HepG2 (cell line): ENCODE data around the gene CNEP1R1. TPM values are rescaled to one million over a fixed set of nuclear protein-coding genes. Genes with fewer than 3 reads are reported as not detected.

Experiments
- CENPX ChIP-seq: sonication (generic); formaldehyde crosslinking; IDR thresholded peaks from 2 replicates; pipeline ENCODE4 v1.9.0; 2021; ENCODE audit warnings: mild to moderate bottlenecking, missing genetic modification reagents, moderate library complexity
- MED13 ChIP-seq: sonication (generic); formaldehyde crosslinking; IDR thresholded peaks from 2 replicates; pipeline ENCODE4 v1.5.0; 2020; ENCODE audit warnings: missing genetic modification reagents
- NR1H2 ChIP-seq: sonication (generic); formaldehyde crosslinking; IDR thresholded peaks from 2 replicates; pipeline ENCODE4 v1.8.1; 2022; ENCODE audit warnings: low read depth, missing genetic modification reagents, borderline replicate concordance
- PHF20 ChIP-seq: sonication (generic); formaldehyde crosslinking; IDR thresholded peaks from 2 replicates; pipeline ENCODE4 v1.5.0; 2020; ENCODE audit warnings: mild to moderate bottlenecking, missing genetic modification reagents
- POLR2AphosphoS5 ChIP-seq: IDR thresholded peaks from 2 replicates; pipeline ENCODE4 v1.6.1; 2012; ENCODE audit warnings: low read depth, low read length
- REL ChIP-seq: sonication (generic); formaldehyde crosslinking; conservative IDR thresholded peaks from 2 replicates; pipeline ENCODE4 v1.8.0; 2022; ENCODE audit warnings: mild to moderate bottlenecking, missing genetic modification reagents, moderate library complexity
- RERE ChIP-seq: IDR thresholded peaks from 2 replicates; pipeline ENCODE4 v1.6.1; 2016; ENCODE audit warnings: low read depth, missing genetic modification reagents, missing compliant biosample characterization
- ZBTB49 ChIP-seq: sonication (generic); formaldehyde crosslinking; IDR thresholded peaks from 2 replicates; pipeline ENCODE4 v1.4.0; 2020; ENCODE audit warnings: missing genetic modification reagents, borderline replicate concordance
- ZNF318 ChIP-seq: sonication (generic); formaldehyde crosslinking; IDR thresholded peaks from 2 replicates; pipeline ENCODE4 v1.4.0; 2020; ENCODE audit warnings: mild to moderate bottlenecking, missing genetic modification reagents
- ZNF451 ChIP-seq: sonication (generic); formaldehyde crosslinking; IDR thresholded peaks from 2 replicates; pipeline ENCODE4 v1.5.0; 2020; ENCODE audit warnings: mild to moderate bottlenecking, missing genetic modification reagents
- ZNF564 ChIP-seq: sonication (generic); formaldehyde crosslinking; IDR thresholded peaks from 2 replicates; pipeline ENCODE4 v1.8.1; 2023; ENCODE audit warnings: mild to moderate bottlenecking, missing genetic modification reagents
- ZNF780A ChIP-seq: sonication (generic); formaldehyde crosslinking; IDR thresholded peaks from 2 replicates; pipeline ENCODE4 v1.8.0; 2022; ENCODE audit warnings: mild to moderate bottlenecking, missing genetic modification reagents, moderate library complexity
- polyA plus RNA-seq, 8 experiments: library from polyadenylated mRNA; depleted of rRNA in 3 of 8; stranded (reverse) in 7 of 8; unstranded in 1 of 8; fragments of >200 nt; fragmentation: Illumina TruSeq in 4 of 8; extraction: Trizol in 4 of 8; gene quantifications; 2 replicates each; pipeline versions ENCODE4 v1.2.1 to v1.2.3, GENCODE V29; 2011 to 2016; ENCODE audit warnings: low read depth in 4 of 8, missing spikeins in 1 of 8, mixed read lengths in 1 of 8; ENCODE audit not compliant: insufficient read depth in 1 of 8
- total RNA-seq, 5 experiments: library from RNA; depleted of rRNA; stranded (reverse); fragments of >200 nt; fragmentation: Illumina TruSeq; extraction: Trizol; gene quantifications; 2 replicates each; pipeline ENCODE4 v1.2.3, GENCODE V29; 2016; ENCODE audit warnings: low read depth in 1 of 5

The CNEP1R1 gene
- total and polyA plus RNA-seq, 2 of the 13 experiments (the other 11 are each of a cell fraction or from before 2014, with no cell fraction given), result 23.6 to 26.8 TPM

- TF ChIP-seq NR1H2 (CRISPR knock-in tag), result no peak
- 0 out of 2 replicates have a peak, but pooled peaks have one; percentile 70 for TF ChIP-seq ZNF780A (CRISPR knock-in tag)
- TF ChIP-seq PHF20 (CRISPR knock-in tag), result peak; percentile 90
- TF ChIP-seq ZBTB49 (CRISPR knock-in tag), result no peak; the same call in 1 of the 2 replicates
- TF ChIP-seq RERE (CRISPR knock-in tag), result peak; percentile 27; the same call in 1 of the 2 replicates
- peak; percentile 54; the same call in 1 of the 2 replicates for TF ChIP-seq ZNF318 (CRISPR knock-in tag)
- TF ChIP-seq POLR2AphosphoS5, result peak; percentile 75
- no peak for TF ChIP-seq ZNF451 (CRISPR knock-in tag)
- peak; percentile 82; the same call in 1 of the 2 replicates for TF ChIP-seq ZNF564 (CRISPR knock-in tag)
- peak; percentile 84; the same call in 1 of the 2 replicates for TF ChIP-seq MED13 (CRISPR knock-in tag)
- TF ChIP-seq REL (CRISPR knock-in tag), result 0 out of 2 replicates have a peak, but pooled peaks have one; percentile 23
- no peak for TF ChIP-seq CENPX
Measured at GRCh38 chr16:50024684-50025536, at the start of gene CNEP1R1 (continued).
